MCF 10A (cell line): ENCODE data around the gene KIF12. TPM values are rescaled to one million over a fixed set of nuclear protein-coding genes. Genes with fewer than 3 reads are reported as not detected.

Source experiments
- BruUV-seq: library from RNA; stranded (reverse); fragments of 400-500 nt; replicated peaks from 2 replicates; lab custom pipeline; 2021; lab: Mats Ljungman, UMichigan
- CTCF ChIA-PET: fragments of 300-600 bp; sonication (Branson Sonifier 250); formaldehyde crosslinking; extraction: SDS; loops from one replicate; lab custom pipeline; 2021; ENCODE audit warnings: antibody characterized with exemption, inconsistent platforms; lab: Yijun Ruan, JAX
- POLR2A ChIA-PET: fragments of 300-600, 350-650 bp; sonication (Branson Sonifier 250); formaldehyde crosslinking; extraction: SDS; loops from one replicate; lab custom pipeline; 2020; ENCODE audit warnings: antibody characterized with exemption, inconsistent platforms; lab: Yijun Ruan, JAX
- DNase-seq: peaks from one replicate; pipeline ENCODE4 v3.0.0-alpha.2; 2018; ENCODE audit not compliant: unreplicated experiment
- H3K27ac Mint-ChIP-seq: one replicate; pipeline ENCODE4 v1.8.0; 2022; ENCODE audit warnings: mild to moderate bottlenecking, low read depth, mixed read lengths; ENCODE audit not compliant: unreplicated experiment
- H3K27me3 Mint-ChIP-seq: one replicate; pipeline ENCODE4 v1.8.0; 2022; ENCODE audit warnings: mixed read lengths; ENCODE audit not compliant: insufficient read depth, unreplicated experiment
- H3K36me3 Mint-ChIP-seq: one replicate; pipeline ENCODE4 v1.8.0; 2022; ENCODE audit warnings: mild to moderate bottlenecking, moderate library complexity, mixed read lengths; ENCODE audit not compliant: insufficient read depth, unreplicated experiment
- H3K4me1 Mint-ChIP-seq: one replicate; pipeline ENCODE4 v1.8.0; 2022; ENCODE audit warnings: mixed read lengths; ENCODE audit not compliant: insufficient read depth, unreplicated experiment
- H3K4me3 Mint-ChIP-seq: one replicate; pipeline ENCODE4 v1.8.0; 2022; ENCODE audit warnings: mild to moderate bottlenecking, moderate library complexity, mixed read lengths; ENCODE audit not compliant: unreplicated experiment
- H3K9me3 Mint-ChIP-seq: one replicate; pipeline ENCODE4 v1.8.0; 2022; ENCODE audit warnings: mixed read lengths; ENCODE audit not compliant: unreplicated experiment
- intact Hi-C: fragments of 100-400 bp; cut with micrococcal nuclease; formaldehyde crosslinking; loops from 2 replicates; pipeline ENCODE4 v1.14.1; 2022
- total RNA-seq: library from RNA; stranded (reverse); gene quantifications from 2 replicates; pipeline ENCODE4 v1.2.3, GENCODE V29; 2022
- TF ChIP-seq, protein P1 (sequence below): fragments of 200-600 bp; IDR thresholded peaks from one replicate; pipeline ENCODE4 v1.8.0; 2022; ENCODE audit warnings: antibody characterized with exemption, mild to moderate bottlenecking; ENCODE audit not compliant: unreplicated experiment

KIF12 gene
- total RNA-seq, 1 experiment from 2014 or later, result not detected

DNA sequence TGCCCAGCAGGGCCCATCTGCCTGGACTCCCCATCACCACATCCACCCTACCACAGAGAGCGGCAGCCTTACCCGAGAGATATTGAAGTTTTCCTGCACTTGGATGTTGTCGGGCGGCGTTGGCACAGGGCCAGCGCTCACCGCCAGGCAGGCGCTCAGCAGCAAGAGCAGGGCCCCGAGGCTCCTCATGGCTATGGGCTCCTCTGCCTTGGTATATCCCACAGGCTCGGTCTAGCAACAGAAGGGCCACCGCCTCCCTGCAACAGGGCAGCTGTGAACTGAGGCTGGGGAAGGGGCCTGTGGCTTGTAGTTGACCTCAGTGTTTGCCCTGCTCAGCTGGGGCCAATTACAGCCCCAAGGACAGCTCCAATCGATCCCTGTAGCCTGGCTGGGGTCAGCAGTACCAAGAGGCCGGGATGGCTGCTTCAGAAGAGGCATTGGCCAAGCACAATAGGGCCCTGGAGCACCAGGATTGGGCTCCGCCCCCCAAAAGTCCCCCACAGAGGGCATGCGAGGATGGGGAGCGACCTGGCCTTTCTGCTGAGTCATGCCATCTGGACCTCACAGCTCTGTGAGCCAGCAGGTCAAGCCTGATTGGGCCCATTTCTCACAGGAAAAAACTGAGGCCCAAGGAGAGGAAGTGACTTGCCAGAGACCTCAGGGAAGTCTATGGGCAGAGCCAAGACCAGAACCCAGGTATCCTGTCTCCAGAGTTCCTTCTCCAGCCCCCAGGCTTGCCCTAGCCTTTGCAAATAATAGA is 20.9 kb downstream of the KIF12 start, which contains the start of gene AMBP:
TSS of gene AMBP (minus strand) at position 280 of the 760 bp plus-strand sequence. CDS start at position 189, 91 bp downstream.
- no TSS peak for BruUV-seq
- Mint-ChIP-seq H3K27ac (no peak within 1 kb of the TSS), H3K4me3 (no peak within 1 kb of the TSS), H3K4me1 (no peaks in the 10 kb centered on the region), H3K9me3 (no peaks in the 10 kb centered on the region), H3K27me3 (peaks cover 41% of the 10 kb centered on the region), H3K36me3 (no peaks in the 10 kb centered on the region)
- no peak for DNase-seq
- TF ChIP-seq, protein P1, sequence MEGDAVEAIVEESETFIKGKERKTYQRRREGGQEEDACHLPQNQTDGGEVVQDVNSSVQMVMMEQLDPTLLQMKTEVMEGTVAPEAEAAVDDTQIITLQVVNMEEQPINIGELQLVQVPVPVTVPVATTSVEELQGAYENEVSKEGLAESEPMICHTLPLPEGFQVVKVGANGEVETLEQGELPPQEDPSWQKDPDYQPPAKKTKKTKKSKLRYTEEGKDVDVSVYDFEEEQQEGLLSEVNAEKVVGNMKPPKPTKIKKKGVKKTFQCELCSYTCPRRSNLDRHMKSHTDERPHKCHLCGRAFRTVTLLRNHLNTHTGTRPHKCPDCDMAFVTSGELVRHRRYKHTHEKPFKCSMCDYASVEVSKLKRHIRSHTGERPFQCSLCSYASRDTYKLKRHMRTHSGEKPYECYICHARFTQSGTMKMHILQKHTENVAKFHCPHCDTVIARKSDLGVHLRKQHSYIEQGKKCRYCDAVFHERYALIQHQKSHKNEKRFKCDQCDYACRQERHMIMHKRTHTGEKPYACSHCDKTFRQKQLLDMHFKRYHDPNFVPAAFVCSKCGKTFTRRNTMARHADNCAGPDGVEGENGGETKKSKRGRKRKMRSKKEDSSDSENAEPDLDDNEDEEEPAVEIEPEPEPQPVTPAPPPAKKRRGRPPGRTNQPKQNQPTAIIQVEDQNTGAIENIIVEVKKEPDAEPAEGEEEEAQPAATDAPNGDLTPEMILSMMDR, result no peak
- CTCF ChIA-PET, result interaction anchor here (0.6 to 2.2 kb wide), 7 partner anchors 10 to 631 kb away, joined by 3 to 17 read pairs (median 3); no protein-coding TSS in a partner anchor
- POLR2A ChIA-PET, result no interaction called here
- intact Hi-C loops, result no loop called here

DNA sequence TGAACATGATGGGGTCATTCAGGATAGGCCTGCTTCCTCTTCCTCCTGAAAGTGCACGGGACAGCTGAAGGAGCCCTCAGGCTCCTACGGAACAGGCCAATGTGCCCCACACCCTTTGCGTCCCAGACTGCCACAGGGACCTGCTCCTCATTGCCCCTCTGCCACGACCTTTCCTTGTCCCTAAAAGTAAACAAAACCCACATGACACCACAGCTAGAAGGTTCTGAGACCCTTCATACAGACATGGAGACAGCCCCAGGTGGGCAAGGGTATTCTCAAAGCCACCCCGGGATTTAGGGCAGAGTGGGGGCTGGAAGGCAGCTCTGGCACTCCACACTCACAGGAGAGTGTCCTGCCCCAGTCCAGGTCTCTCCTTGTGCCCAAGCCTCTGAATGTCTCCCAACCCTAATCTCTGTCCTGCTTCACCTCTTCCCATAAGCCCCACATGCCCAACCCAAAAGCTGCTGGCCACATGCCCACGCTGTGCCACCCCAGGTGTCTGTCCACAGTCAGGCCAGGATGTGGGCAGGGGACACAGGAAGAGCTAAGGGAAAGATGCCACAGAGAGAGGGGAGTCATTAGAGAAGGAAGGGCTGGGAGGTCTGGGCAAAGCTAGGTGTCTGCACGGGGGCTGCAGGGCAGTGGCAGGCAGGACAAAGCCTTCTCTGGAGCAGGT is 21.8 kb downstream of the KIF12 start:
- ChIA-PET CTCF (interaction anchor here (2.2 kb wide), 1 partner anchor 227 kb away, joined by 7 read pairs; no protein-coding TSS in a partner anchor), POLR2A (interaction anchor here (0.7 kb wide), 1 partner anchor 107 kb away, joined by 3 read pairs; no protein-coding TSS in a partner anchor)
- no peak overlapping the region for H3K27ac Mint-ChIP-seq
- intact Hi-C loops, result no loop called here
- TF ChIP-seq, protein P1, result no peak
- BruUV-seq, result no TSS peak
- H3K36me3 Mint-ChIP-seq, result no peaks in the 10 kb centered on the region
- no peaks in the 10 kb centered on the region for H3K4me1 Mint-ChIP-seq
- H3K4me3 Mint-ChIP-seq, result no peak overlapping the region
- H3K9me3 Mint-ChIP-seq, result no peaks in the 10 kb centered on the region
- no peak for DNase-seq
- H3K27me3 Mint-ChIP-seq, result peaks cover 41% of the 10 kb centered on the region

DNA sequence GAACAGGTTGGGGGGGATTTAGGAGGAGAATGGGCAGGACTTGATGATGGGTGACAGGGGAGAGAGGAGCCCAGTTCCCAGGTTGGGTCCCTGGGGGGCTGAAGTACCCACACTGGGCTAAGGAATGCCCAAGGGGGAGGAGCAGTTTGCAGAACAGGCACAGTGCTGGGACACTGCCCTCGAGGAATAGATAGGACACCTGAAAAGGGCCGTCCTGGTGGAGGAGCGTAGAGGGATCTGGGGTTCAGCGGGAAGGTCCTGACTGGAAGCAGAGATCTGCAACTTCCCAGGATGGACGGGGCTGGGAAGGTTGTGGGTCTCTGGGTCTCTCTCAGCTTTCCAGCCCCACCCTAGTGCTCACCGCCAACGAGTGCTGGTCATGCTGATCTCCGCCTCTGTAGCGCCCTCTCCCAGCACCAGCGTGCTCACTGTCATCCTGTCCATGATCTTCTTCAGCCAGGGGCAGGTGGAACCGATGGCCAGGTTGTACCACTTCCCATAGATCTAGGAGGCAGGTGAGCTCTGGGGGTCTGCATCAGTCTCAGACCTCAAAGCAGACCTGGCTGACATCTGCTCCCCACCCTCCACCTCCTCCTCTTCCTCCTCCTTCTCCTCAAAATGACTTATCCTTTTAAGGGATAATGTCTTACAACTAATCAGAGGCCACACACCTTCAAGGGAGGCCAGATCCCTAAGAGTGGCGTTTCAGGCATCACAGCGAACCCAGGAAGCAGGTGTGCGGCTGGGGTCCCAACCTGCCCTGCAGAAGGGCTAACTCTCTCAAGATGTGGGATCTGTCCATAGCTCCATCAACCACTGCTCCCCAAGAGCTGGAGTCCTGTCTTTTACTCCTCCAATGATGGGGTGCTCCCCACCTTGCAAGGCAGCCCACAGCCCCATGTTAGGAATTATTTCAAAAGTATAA is 22.6 kb downstream of the KIF12 start:
- no peak overlapping the region for H3K4me3 Mint-ChIP-seq

More for the DNA sequence above, 22.6 kb downstream of the KIF12 start:
- H3K27me3 Mint-ChIP-seq, result peaks cover 41% of the 10 kb centered on the region
- intact Hi-C loops, result no loop called here
- TF ChIP-seq, protein P1, result no peak
- no peaks in the 10 kb centered on the region for H3K36me3 Mint-ChIP-seq
- DNase-seq, result no peak
- CTCF ChIA-PET, result no interaction called here
- H3K9me3 Mint-ChIP-seq, result no peaks in the 10 kb centered on the region
- POLR2A ChIA-PET, result no interaction called here
- H3K4me1 Mint-ChIP-seq, result no peaks in the 10 kb centered on the region
- H3K27ac Mint-ChIP-seq, result no peak overlapping the region
- no TSS peak for BruUV-seq
